DMS79 (cell line): ENCODE results near the gene HES1.
"Not testable (repeated sequence)": the region's sequence is repeated elsewhere in the genome, so short reads cannot be mapped to it uniquely, and the experiment has no call there.

Experiments
- DNase-seq: peaks from one replicate; lab custom pipeline; 2025; lab: John Stamatoyannopoulos, UW

Gene HES1

DNA sequence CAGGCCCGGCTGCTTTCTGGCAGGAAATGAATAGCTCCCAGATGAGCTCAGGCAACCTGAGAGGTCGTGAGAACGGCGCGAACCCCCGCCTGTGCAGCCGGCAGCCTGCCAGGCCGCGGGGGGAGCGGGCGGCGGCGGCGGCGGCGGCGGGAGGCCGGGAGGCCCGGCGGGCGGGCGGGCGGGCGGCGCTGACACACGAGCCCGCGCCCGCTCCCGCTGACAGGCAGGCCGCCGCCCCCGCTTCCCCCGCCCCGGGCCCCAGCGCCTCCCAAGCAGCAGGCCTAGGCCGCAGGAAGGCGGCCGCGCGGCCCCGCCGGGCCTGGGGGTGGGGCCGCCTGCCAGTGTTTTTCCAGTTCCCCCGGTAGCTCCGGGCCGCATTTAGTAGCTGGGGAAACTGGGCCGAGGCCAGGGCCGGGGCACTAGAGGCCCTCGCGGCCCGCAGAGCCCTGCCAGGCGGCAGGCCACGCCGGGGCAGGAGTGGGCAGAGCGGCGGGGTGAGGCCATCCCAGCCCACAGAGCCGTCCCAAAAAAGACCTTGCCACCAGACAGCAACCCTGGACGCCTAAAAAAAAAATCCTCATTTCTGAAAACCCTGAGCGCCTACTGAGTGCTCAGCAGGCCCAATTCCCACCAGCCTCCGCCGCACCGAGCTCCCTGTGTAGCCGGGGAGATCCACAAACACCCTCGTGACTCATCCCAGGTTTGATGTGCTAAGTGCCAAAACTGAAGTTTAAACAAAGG lies 5.6 kb downstream of the HES1 start:
- peak; percentile 70 for DNase-seq

DNA sequence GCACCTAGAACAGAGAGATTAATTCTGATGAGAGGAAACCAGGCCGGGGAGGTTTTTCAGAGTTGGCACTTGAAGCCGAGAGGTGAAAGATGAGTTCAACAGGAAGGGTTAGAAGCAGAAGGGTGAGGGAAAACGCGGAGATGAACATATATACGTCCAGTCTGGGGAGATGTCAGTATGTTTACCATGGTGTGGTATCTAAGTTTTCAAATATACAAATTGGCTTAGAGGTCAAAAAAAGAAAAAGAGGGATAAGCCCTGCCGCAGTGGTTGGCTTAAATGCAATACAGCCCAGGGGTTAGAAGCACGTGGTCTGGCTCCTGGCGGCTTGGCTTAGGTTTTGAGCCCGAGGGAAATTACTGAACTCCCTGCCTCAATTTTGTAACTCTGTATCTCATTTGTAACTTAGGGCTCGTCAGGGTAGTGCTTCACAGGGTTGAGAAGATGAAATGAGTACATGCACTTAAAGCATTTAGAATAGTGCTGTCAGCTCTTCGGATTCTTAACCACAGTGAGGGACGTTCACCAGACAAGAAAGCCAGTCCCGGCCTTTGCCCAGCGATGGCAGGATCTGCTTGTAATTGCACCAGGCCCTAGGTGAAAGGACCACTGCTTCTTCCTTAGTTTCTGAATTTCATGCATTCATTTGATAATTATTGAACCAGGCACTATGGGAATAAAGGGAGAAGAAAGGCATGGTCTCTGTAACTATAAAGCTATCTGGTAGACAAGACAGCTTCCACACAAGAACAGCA lies 6.4 kb downstream of the HES1 start:
- DNase-seq, result peak; percentile 58

DNA sequence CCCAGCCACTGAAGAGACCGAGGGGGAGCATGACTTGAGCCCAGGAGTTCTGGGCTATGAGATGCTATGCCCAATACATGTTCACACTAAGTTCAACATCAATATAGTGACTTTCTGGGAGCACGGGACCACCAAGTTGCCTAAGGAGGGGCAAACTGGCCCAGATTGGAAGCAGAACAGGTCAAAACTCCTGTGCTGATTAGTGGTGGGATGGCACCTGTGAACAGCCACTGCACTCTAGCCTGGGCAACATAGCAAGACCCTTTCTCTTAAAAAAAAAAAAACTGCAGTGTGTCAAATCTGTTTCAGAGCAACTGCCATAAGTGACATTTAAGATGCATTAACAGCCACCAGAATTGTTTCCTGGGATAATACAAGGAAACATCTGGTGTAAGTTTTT lies 9.8 kb downstream of the HES1 start:
- DNase-seq, result no peak

DNA sequence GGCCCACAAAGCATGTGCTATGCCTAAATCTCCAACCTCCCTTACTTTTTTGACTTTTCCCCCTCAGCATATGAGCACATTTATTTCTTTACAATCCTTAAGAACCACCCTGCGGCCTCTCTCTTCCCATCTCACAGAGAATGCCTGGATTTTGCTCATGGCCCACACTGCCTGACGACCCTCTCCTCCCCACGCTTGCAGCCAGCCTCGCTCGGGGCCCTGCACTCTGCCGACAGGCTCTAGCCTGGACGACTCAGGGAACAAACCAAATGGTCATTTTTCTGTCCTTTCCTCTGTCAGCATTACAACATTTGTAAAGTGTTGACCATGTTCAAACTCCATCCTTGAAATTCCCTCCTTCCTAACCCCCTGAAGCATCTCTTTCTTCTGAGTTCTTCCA lies 11.7 kb downstream of the HES1 start:
- DNase-seq, result no peak

DNA sequence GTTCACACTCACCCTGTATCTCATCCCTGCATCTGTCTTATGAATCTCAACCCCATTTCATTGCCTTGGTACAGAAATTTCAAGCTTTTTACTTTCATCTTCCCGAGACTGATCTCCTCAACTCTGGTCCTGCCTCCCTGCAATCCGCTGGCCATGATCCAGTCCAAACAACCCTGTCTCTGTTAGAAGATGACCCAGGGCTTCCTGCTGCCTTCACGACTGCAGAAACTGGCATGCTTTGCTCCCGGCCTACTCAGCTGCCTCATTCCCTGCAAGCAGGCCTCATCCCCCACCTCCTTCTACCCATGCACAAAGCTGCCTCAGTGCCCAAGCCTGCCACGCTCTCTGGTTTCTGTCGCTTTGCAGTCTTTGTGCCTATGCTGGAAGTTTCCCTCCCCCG lies 12.4 kb downstream of the HES1 start:
- DNase-seq, result no peak

DNA sequence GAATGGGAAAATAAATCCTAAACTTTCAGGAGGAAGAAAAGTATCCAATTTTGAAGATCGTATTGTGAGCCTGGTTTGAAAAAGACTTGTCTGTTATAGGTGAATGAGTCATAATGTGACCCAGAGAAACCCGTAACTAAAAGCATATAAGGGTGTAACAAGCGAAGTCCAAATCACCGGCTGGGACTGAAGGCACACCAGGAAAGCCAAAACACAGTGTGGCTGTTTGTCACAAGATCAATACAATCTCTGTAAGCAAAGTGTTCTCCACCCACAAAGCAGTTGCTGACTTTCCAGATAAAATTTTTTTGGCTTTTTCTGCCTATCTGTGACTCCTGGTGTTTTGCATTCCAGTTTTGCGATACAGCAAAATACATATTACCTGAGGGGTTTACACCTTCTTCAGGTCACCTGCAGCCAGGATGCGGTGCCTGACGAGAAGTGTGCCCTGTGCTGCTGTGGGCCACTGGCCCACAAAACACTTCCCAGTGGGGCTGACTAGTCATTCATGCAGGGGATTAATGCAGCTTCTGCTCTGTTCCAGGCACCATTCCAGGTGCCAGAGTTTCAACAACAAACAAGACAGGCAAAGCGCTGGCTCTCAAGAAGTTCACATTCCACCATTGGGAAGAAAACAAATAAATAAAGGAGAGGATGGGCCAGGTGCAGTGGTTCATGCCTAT lies 14.4 kb downstream of the HES1 start:
- no peak for DNase-seq

DNA sequence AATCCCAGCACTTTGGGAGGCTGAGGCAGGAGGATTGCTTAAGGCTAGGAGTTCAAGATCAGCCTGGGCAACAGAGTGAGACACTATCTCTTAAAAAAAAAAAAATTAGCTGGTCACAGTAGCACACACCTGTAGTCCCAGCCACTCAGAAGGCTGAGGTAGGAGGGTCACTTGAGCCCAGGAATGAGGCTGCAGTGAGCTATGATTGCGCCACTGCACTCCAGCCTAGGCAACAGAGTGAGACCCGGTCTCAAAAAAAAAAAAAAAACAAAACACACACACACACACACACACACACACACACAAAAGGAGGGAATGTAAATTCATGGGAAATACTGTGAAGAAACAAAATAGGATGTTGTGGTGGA lies 15.0 kb downstream of the HES1 start:
- DNase-seq, result not testable (repeated sequence)

DNA sequence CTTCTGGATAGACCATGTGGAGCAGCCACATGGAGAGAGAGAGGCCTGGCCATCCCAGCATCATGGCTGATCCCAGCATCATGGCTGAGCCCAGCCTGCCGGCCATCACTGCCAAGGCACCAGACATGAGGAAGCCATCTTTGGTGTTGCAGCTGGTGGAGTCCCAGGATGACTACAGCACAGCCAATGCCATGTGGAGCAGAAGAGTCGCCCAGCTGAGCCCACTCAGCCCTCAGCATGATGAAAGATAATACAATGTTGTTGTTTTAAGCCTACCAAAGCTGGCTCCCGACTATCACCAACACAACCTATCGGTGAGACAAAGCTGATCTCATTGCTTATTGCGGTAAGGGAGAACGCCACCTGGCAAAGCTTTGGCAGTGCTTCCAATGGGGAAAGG lies 18.4 kb downstream of the HES1 start:
- no peak for DNase-seq

DNA sequence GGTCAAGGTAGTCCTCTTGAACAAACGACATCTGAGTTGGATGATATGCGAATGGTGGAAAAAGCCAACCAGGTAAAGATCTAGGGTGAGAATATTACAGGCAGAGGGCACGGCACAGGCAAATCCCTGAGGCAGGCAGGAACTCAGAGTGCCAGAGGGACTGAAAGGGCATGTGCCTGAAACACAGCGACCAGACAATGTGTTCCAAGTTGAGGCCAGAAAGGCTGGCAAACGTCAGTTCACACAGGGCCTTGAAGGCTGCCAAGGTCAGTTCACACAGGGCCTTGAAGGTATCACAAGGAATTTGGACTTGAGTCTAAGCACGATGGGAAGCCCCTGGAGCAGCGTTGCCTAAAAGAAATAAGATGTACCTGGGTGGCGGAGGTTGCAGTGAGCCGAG lies 20.1 kb downstream of the HES1 start:
- DNase-seq, result no peak

DNA sequence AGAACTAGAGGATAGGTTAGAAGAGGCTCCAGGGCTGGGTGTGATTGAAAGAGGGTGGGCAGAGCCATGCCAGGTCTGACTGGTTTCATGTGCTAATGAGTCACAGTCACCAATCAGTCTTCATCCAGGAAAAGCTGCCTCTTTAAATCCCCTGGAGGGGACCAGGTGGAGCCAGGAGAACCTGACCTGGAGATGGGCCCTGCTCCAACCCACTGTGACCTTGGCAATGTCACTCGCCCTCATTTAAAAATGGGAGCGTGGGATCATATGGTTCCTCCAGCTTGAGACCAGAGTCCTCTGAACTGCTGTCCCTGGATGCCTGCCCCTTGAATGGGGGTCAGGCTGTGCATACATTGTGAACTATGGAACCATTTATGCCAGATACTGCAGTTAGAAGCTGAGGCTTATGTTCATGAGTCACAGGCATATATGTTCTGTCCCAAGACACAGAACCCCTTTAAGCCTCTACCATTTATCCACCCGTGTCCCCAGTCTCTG lies 23.0 kb downstream of the HES1 start:
- no peak for DNase-seq

DNA sequence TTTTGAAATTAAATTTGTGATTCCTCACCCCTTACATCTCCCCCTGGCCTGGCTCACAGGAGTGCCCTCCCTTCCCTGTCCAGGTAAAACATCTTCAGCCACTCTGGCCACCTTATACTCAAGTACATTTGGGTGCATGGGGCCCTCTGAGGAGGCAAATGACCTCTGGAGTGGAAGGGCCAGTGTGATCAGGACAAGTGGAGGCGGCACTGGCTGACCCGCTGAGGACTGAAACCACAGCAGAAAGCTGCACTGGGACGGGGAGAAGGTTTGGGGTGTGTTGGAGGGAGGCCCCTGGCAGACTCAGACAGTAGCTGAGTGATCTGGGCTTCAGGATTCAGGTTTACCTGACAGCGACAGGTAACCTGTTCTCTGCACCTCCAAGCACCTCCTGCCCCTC lies 24.2 kb downstream of the HES1 start:
- no peak for DNase-seq

DNA sequence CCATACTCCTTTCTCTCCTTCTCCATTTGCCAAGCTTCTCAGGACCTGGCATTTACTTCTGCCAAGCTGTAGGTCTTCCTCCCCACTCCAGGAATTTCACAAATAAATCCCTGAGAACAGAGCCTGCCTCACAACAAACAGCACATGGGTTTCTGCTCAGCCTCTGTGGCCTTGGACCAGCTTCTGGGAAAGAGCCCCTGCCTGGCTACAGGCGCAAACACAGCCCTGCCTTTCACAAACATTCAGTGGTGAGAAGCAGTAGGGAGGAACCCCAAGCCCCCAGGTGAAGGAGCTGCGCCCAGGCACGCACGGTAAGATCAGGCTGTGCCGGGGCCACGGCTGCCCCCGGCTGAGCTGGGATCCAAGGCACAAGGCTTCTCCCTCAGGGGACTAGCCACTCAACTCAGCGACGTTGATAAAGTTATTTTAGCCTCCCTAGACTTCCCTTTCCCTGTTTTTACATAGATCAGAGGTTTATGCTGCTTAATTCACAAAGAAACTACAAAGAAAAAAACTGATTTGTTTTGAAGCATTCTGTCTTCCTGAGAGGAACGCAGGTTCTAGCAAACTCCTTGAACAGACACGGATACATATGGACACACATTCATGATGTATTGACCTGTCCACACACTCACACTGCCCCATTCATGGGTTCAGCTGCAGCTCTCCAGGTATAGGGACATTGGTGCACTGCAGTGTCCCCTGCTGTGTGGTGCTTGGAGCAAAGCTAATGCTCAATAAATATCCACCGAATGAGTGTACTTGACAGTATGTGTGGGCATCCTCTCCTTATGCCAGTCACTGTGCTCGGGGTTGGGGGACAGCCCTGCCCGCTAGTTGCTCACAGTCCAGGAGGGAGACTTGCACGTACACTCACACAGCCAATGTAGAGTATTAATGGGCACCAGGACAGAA lies 25.4 kb downstream of the HES1 start:
- no peak for DNase-seq

DNA sequence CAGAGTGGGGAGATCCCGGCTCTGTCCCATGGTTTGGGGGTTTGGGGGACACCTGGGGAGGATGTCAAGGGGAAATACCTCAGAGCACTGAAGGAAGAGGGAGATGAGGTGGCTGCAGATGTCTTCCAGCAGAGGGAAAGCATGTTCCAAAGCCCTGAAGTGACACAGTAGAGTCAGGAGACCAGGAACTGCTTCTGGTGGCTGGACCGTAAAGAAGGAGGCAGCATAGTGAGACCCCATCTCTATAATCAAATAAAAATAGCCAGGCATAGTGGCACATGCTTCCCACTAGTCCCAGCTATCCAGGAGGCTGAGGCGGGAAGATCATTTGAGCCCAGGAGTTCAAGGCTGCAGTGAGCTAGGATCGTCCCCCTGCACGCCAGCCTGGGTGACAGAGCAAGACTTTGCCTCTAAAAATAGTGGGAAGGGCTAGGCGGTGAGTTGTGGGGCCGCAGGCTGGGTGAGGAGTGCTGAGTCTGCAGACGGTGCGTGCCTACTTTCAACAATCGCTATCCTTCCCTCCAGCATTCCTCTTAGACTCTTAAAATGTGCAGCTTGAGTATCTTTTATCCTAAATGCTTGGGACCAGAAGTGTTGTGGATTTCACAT lies 26.2 kb downstream of the HES1 start:
- no peak for DNase-seq

DNA sequence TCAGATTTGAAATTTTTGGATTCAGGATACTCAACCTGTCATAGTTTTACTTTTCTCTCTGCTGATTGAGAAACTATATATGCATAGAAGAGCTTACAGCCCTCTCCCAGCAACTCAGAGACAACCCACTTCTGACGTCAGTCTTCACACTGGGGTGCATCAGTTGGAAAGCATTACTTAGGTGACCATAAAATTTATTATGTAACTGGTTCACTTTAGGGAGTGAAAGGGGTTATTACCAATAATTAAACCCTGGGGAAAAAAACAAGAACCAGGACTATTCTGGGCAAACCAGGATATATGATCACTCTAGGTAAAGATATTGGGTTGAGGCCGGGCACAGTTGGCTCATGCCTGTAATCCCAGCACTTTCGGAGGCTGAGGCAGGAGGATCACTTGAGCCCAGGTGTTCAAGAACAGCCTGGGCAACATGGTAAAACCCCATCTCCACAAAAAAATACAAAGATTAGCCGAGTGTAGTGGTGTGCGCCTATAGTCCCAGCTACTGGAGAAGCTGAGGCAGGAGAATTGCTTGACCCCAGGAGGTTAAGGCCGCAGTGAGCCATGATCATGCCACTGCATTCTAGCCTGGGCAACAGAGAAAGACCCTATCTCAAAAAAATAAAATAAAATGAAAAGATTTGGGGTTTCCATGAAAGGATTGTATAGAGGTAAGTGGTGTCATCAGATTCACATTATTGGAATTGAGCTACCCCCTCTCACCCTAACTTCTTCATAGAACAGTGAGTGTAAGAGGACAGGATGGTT lies 27.1 kb downstream of the HES1 start:
- no peak for DNase-seq

DNA sequence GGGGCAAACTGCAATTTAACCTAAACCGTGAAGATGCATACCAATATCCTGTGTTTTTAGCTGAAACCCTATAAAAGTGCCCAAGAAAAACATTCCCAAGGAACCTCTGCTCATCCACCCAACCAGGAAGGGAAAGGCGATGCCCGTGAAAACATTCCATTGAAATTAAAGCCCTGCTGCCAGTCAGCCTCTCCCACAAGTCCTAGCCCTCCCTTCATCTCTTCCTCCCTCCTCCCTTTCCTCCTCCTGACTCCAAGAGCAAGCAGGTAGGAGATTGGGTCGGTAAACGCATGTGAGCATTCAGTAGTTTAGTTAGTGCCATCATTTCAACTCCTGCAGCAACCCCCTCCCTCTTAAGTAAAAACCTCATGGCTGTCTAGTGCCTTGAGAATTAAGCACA lies 27.7 kb downstream of the HES1 start:
- DNase-seq, result no peak

DNA sequence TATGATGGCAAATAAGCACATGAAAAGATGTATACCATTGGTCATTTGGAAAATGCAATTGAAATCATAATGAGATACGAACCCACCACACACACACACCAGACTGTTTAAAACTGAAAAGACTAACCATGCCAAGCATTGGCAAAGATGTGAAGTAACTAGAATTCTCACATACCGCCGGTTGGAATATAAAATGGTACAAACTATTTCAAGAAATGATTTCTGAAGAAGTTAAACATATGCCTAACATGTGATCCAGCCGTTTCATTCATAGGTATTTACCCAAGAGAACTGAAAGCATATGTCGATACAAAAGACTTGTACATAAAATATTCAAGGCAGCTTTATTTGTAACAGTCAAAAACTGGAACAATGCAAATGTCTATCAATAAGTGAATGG lies 28.9 kb downstream of the HES1 start:
- no peak for DNase-seq

DNA sequence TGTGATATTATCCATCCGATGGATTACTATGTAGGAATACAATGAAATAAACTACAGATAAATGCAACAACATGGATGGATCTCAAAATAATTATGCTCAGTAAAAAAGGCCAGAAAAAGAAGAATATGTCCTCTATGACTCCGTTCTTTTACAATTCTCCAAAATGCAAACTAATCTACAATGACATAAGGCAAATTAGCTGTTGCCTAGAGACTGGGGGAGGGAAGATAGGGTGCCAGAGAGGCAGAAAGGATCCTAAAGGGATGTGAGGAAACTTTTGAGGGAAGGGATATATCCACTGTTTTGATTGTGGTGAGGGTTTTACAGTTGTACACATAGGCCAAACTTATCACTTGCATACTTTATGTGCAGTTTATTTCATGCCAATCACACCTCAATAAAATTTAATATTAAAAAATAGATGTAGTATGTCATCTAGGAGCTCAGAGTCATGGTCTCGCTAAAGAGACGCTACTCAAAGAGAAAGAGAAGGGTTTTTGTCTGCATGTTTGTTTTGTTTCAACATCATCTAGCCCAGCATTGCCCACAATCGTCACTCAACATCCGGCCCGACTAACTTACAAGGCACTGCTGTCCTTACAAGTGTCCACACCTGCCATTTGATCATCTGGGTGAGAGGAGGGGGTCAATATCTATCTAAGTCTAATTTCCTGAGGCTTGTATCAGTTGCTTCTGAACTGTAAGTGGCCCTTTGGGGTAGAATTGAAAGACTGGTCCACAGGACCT lies 29.5 kb downstream of the HES1 start:
- no peak for DNase-seq

DNA sequence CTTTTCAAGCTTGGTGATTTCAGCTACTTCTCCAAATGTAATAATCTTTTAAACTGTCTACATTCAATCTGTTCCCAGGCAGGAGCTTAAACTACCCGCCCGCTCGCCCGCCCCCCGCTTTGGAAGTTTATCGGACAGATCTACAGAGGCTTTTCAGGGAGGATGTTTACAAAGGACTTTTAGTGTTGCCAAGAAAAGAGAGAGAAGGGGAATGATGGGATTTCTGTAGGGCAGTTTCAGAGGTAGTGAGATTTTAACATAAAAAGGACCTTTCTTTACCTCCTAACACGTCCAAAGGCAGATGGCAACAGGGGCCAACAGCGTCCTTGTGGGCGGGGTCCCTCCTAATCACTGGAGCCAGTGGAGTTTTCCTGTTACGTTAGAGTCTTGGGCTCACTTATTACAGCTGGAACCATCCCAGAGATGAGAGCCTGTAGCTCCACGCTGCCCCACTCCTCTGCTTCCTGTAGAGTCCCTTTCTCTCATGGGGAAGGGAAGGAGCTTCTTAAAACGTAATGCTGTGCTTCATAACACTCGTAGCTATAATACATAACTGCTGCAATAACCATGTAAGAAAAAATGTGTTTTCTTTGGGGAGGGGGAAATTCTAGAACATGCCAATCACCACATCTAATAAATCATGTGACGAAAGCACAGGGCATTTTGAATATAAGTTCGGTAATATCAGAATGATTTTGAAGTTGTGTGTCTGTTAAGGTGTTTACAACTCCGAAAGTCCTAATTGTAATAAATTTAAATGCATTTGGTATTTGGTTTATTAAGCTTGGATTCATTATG lies 30.9 kb downstream of the HES1 start:
- DNase-seq, result no peak
